Stimulated activated CD8-positive, alpha-beta memory T cell treated with anti-CD3 and anti-CD28 coated beads, Interleukin-2, amount 100 ng/mL, for 1 hour (primary cell): ENCODE data around the gene NUB1.
A peak's percentile ranks its signal among the peaks of the same experiment; 100 is the strongest.

Experiments
- DNase-seq, 2 donors: peaks; one replicate each; pipeline ENCODE4 v3.0.0-alpha.2; 2020; ENCODE audit warnings: low read depth in 2 of 2

Gene NUB1

DNA sequence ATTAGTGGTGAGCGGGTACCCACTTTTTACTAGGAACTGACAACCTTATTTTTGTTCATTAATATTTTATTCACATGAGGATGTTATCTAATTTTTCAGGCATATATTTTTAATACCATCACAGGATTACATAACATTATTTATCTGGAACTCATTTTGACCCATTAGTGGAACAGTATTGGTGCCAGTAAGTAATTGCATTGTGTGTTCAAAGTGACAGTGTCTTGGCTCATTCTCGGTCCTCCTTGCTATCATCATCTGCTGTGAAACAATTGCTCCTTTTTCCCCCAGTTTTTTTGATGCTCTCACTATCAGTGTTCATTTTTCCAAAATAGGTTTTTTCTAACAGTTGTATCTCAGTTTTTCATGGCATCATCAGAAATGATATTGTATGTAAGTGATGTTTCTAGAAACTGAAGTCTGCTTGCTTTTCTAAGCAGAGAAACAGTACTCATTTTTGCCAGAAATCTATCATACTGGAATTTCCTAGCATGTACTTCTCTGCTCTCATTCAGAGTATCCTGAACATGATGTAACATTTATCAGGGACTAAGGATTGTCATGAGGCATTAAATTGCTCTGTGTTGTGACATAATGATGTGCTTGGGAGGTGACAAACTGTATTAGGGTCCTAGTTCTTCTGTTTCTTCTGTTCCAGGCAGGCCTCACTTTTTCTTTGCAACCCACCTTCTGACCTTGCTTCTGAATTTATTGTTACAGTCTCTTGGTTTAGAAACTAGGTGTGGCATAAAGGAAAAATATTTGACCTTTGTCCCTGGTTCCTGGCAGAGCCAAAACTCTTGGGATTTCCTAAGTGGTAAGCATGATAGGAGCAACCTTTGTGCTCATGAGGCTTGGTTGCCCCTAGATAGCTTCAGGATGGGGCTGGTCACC, 4.2 kb downstream of the NUB1 start:
- no peak for DNase-seq

GRCh38 chr7:151346470-151346769, 4.8 kb downstream of the NUB1 start:
- DNase-seq = no peak

DNA sequence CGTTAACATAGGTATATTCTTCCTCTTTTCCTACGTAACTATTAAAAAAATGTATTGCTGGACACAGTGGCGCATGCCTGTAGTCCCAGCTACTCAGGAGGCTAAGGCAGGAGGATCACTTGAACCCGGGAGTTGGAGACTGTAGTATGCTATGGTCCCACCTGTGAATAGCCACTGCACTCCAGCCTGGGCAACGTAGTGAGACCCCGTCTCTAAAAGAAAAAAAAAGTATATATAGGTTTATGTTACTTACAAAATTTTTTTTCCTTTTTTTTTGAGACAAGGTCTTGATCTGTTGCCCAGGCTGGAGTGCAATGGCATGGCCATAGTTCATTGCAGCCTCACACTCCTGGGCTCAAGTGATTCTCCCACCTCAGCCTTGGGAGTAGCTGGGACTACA, 5.6 kb downstream of the NUB1 start:
- no peak for DNase-seq

DNA sequence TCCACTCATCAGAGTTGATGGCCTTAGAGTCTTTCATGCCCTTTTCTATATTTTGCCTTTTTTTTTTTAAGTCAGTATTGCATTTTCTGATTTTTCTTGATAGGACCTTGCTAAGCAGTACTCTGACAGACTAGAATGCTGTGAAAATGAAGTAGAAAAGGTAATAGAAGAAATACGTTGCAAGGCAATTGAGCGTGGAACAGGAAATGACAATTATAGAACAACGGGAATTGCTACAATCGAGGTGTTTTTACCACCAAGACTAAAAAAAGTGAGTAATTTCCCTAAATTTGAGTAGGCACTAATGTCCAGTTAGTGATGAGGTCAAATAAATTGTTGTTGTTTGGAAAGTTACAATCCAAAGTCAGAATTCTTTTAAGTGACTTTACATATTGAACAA, 7.4 kb downstream of the NUB1 start:
- DNase-seq = no peak

DNA sequence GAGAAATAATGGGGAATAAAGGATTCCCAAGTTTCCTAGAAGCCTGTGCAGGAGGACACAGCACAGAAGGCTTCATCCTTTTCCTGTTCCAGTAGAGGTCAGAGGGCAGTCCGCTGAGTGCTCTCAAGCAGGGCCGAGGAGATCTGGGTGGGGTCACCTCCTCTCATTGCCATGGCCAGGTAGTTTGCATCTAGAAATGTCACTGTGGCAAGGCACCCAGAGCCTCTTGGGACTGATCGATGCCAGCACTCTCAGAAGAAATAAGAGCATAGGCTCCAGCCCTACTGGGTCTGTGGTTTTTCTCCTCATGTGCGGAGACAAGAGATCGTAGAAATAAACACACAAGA, 7.9 kb downstream of the NUB1 start:
- no peak for DNase-seq

GRCh38 chr7:151351027-151351426, 9.4 kb downstream of the NUB1 start:
- DNase-seq = no peak

DNA sequence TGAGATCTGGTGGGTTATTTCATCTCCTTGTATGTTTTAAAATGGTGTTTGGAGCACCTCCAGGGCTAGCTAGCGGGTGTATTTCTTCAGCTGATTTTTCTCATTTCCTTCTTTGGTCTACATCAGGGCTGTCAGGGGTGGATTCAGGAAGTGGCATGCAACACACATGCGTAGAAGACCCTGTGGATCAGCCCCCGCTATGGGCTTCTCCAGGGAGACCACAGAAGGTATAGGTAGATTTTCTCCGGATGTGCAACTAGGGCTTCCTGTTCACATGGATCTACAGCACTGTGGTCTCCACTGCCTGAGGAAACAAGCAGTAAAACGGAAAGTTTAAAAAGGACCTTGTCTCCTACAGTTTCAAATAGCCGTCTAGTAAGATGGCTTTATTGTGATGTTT, 10.4 kb downstream of the NUB1 start:
- DNase-seq = peak in 1 of 2 donors; percentile 26

DNA sequence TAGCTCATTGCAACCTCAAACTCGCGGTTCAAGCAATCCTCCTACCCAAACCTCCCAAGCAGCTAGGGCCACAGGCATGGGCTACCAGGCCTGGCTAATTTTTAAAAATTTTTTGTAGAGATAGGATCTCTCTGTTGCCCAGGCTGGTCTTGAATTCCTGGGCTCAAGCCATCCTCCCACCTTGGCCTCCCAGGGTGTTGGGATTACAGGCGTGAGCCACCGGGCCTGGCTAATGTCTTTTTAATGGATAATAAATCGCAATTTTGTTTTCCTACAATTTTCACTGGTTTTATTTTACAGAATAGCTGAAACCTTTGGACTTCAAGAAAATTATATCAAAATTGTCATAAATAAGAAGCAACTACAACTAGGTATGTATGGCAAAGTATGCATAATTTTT, 10.9 kb downstream of the NUB1 start:
- no peak for DNase-seq

DNA sequence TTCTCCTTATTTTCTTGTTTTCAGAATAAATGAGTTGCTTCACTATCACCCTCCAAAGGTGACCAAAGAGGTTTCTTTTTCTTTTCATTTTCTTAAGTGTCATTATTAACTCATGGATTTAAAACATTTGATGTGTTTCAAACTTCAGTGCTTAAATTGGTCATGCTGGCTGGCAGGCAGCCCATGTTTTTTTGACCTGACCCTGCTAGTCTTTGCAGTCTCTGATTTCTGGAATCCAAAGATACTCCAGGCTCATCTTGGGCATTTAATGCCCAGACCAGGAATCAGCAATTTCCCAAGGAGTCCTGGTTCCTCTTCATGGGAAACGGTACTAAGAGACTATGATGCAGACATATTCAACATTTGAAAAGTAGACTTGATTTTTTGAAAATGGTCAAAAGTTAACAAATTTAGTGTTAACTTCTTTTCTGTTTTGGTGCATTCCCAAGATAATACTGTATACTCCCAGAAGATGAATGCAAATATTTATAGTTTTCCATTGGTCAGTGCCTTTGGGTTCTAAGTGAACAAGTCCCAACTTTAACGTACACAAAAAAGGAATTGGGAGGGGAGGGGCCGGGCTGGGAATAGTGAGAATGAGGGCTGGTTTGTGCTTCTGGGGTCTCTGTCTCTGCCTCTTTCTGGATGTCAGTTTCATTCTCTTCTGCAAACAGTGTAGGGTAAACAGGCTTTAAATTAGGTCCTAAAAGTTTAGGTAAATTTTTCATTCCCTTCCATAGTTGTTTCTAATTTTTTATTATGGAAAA, 19.8 kb downstream of the NUB1 start:
- no peak for DNase-seq

GRCh38 chr7:151363182-151363581, 21.6 kb downstream of the NUB1 start:
- no peak for DNase-seq

DNA sequence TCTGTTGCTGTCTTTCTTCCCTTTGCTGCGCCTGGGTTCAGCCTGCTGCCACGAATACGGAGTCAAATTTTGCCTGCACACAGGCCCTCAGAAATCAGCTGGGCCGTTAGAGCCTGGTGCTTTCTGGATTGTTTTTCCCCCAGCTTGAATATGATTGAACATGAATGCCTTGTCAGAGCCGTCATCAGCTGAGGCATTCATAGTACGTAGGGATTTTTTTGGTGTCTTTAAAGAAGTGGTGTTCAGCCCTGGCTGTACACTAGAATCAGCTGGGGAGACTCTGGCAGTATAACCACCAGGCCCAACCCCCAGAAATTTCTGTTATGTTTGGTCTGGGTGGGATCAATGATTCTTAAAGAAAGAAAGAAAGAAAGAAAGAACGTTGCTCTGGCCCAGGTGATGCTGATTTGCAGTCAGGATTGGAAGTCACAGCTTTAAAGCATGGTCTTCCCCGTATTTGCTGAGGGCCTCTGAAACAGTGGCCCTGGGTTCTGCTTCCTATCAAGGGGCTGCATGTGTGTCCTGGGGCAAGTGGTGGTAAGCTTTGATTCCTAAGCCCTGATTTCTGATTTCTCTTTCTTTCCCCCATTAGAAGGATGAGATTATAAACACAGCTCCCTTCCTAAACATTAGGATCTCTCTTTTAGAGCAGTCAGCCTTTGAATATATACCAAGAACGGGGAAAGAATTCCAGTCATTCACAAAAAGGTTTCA, 24.7 kb downstream of the NUB1 start:
- no peak for DNase-seq

DNA sequence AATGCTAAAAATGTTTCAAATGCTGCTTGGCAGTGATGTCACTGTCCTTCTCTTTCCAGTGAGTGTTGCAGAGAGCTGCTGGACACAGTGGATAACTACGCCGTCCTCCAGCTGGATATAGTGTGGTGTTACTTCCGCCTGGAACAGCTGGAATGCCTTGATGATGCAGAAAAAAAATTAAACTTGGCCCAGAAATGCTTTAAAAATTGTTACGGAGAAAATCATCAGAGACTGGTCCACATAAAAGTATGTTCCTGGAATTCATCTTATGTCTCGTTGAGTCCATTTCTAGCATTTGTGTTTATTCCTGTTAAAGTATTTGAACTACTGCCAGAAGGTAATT, 25.2 kb downstream of the NUB1 start:
- DNase-seq = no peak

- DNase-seq = no peak
Measured at GRCh38 chr7:151367284-151367683, 25.7 kb downstream of the NUB1 start.

DNA sequence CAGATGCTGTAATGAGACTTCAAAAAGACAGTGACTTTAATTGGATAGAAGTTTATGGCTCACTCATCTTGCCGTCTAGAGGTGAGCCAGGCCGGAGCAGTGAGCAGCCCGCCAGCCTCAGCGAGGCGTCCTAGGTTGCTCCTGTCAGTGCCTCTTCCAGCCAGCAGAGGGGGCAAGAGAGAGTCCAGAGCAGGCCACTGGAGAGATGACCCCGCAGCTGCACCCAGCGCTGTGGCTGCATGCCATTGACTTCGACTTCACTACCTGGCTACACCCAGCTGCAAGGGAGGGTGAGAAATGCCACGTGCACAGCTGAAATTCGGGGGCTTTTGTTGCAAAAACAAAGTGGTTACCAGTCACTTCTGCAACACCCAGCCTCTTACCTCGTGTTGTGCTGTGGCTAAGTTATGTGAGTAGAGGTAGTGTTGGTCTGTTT, 26.5 kb downstream of the NUB1 start:
- DNase-seq = peak; percentile 46 to 49

GRCh38 chr7:151371266-151371665, 29.7 kb downstream of the NUB1 start:
- no peak for DNase-seq

DNA sequence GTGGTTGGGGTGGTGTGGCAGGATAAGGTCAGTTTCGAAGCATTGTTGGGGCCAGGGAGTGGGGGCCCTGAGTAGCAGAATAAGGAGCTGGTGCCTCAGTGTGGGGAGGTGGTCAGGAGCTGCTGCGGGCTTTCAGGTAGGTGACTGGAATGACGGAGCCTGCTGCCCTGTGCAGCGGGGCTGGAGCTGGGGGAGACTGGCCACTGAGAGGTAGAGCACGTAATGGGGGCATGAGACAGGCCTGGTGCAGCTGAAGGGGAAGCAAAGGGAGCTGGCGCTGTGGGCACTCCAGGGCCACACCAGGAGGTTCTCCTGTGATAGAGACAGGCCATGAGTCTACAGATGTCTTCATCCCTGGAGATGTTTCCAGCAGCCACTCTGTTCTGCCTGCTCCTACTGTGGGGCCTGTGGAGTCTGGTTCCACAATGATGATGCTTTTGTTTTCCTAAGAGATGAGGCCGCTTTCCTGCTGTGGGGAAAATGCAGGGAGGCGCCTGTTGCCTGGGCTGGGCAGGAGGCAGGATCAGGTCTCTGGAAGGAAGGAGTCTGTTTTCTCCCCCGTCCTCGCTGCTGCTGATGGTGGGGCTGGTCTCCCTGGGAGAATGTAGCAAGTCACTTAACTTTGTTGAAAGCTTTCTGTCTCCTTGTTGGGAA, 31.1 kb downstream of the NUB1 start:
- no peak for DNase-seq

- no peak for DNase-seq
Measured at GRCh38 chr7:151373599-151373998, 32.0 kb downstream of the NUB1 start.

DNA sequence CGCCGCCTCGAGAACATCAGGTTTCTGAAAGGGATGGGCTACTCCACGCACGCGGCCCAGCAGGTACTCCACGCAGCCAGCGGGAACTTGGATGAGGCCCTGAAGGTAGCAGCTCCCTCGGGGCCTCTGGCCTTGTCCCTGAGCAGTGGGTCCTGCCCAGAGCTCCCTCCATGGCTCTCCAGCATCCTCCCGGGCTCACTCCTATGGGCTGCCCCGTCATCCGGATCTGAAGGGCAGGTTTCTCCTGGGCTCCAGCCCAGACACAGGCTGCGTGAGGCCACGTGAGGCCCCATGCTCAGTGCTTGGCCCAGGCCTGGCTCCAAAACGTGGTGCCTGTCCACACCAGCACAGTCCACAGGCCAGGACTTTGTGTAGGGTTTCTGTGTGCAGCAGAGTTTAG, 32.5 kb downstream of the NUB1 start:
- DNase-seq = no peak

DNA sequence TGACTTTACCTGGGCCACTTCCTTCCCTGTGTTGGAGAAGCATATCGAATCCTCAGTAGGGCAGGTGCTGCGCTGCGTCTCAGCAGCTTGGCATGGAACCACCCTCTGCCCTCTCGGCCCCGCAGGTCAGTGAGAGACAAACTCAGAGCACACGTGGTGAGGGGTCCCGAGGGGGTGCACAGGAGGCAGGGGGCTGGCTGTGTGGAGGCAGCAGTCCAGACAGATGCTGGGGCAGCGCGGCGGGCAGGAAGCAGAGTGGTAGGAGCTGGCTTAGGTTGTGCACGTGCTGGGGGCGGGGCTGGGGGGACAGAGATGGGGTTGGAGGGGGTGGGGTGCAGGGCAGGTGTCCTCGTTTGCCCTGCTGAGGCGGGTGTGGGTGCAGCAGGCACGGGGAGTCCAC, 33.1 kb downstream of the NUB1 start:
- no peak for DNase-seq

GRCh38 chr7:151375530-151376217, 34.1 kb downstream of the NUB1 start:
- DNase-seq = no peak

GRCh38 chr7:151376218-151376902, 34.7 kb downstream of the NUB1 start:
- DNase-seq = no peak
